ENCODE data around the gene LRBA. TPM values are rescaled to one million over a fixed set of nuclear protein-coding genes. Genes with fewer than 3 reads are reported as not detected.

Gene LRBA
- total and polyA plus RNA-seq, 9 of the 15 experiments (the other 6 are each of a cell fraction or from before 2014, with no cell fraction given) = 24.2 to 88.7 (median 59.7) TPM

DNA sequence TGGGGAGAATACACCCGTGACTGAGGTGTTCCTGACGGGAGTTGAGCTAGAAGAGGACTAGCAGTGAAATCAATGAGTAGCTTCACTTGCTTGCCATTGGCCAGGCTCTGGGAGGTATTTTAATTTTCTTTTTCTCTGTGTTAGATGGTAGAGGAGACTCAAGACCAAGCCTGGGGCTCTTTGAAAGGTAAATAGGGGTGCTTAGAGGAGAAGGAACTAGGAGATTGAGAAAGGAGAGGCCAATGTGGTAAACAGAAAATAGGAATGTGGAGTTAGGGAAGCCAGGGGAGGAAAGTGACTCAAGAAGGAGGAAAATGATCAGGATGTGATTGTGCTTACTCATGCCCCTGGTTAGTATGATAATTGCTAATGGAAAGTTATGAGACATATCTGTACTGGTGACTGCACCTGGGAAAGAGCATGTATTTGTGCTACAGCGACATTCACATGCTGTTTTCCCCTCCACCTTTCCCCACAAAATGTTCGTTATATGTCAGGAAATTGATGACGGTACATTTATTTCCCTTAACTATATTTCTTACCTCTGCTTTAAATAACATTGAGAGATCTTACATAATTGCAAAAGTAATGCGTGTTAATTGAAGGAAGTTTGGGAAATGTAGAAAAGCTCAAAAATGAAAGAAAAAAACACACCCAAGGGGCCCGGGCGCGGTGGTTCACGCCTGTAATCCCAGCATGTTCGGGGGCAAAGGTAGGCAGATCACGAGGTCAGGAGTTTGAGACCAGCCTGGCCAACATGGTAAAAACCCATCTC lies 16.9 kb upstream of the LRBA start (continued):
- TF ChIP-seq, protein P1, sequence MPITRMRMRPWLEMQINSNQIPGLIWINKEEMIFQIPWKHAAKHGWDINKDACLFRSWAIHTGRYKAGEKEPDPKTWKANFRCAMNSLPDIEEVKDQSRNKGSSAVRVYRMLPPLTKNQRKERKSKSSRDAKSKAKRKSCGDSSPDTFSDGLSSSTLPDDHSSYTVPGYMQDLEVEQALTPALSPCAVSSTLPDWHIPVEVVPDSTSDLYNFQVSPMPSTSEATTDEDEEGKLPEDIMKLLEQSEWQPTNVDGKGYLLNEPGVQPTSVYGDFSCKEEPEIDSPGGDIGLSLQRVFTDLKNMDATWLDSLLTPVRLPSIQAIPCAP (CRISPR knock-in tag; IDR thresholded peaks at IDR 0.05; ENCODE audit: borderline replicate concordance) = no peak
- TF ChIP-seq, protein P2, sequence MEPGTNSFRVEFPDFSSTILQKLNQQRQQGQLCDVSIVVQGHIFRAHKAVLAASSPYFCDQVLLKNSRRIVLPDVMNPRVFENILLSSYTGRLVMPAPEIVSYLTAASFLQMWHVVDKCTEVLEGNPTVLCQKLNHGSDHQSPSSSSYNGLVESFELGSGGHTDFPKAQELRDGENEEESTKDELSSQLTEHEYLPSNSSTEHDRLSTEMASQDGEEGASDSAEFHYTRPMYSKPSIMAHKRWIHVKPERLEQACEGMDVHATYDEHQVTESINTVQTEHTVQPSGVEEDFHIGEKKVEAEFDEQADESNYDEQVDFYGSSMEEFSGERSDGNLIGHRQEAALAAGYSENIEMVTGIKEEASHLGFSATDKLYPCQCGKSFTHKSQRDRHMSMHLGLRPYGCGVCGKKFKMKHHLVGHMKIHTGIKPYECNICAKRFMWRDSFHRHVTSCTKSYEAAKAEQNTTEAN (CRISPR knock-in tag; IDR thresholded peaks at IDR 0.05) = no peak
- TF ChIP-seq, protein P3, sequence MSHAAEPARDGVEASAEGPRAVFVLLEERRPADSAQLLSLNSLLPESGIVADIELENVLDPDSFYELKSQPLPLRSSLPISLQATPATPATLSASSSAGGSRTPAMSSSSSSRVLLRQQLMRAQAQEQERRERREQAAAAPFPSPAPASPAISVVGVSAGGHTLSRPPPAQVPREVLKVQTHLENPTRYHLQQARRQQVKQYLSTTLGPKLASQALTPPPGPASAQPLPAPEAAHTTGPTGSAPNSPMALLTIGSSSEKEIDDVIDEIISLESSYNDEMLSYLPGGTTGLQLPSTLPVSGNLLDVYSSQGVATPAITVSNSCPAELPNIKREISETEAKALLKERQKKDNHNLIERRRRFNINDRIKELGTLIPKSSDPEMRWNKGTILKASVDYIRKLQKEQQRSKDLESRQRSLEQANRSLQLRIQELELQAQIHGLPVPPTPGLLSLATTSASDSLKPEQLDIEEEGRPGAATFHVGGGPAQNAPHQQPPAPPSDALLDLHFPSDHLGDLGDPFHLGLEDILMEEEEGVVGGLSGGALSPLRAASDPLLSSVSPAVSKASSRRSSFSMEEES (CRISPR knock-in tag; IDR thresholded peaks at IDR 0.05) = no peak
- TF ChIP-seq ZNF124 (CRISPR knock-in tag; IDR thresholded peaks at IDR 0.05) (no peak), TEAD1 (CRISPR knock-in tag; IDR thresholded peaks at IDR 0.05) (no peak), RFX7 (CRISPR knock-in tag; IDR thresholded peaks at IDR 0.05) (no peak), FOSL1 (tag; conservative IDR thresholded peaks at IDR 0.05) (peak; percentile 83), ZNF644 (tag; IDR thresholded peaks at IDR 0.05; ENCODE audit: low read depth) (no peak), ZNF79 (CRISPR knock-in tag; IDR thresholded peaks at IDR 0.05; ENCODE audit: low read depth) (no peak), HMG20B (CRISPR knock-in tag; IDR thresholded peaks at IDR 0.05) (no peak), CBFB (CRISPR knock-in tag; IDR thresholded peaks at IDR 0.05) (no peak), FOXM1 (IDR thresholded peaks at IDR 0.05; ENCODE audit: low read depth) (peak; percentile 31; the same call in 1 of the 2 replicates), FOXM1 (CRISPR knock-in tag; IDR thresholded peaks at IDR 0.05; ENCODE audit: low read depth) (no peak)
- TF ChIP-seq, protein P4, sequence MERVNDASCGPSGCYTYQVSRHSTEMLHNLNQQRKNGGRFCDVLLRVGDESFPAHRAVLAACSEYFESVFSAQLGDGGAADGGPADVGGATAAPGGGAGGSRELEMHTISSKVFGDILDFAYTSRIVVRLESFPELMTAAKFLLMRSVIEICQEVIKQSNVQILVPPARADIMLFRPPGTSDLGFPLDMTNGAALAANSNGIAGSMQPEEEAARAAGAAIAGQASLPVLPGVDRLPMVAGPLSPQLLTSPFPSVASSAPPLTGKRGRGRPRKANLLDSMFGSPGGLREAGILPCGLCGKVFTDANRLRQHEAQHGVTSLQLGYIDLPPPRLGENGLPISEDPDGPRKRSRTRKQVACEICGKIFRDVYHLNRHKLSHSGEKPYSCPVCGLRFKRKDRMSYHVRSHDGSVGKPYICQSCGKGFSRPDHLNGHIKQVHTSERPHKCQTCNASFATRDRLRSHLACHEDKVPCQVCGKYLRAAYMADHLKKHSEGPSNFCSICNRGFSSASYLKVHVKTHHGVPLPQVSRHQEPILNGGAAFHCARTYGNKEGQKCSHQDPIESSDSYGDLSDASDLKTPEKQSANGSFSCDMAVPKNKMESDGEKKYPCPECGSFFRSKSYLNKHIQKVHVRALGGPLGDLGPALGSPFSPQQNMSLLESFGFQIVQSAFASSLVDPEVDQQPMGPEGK (CRISPR knock-in tag; IDR thresholded peaks at IDR 0.05; ENCODE audit: borderline replicate concordance) = no peak
- TF ChIP-seq, protein P5, sequence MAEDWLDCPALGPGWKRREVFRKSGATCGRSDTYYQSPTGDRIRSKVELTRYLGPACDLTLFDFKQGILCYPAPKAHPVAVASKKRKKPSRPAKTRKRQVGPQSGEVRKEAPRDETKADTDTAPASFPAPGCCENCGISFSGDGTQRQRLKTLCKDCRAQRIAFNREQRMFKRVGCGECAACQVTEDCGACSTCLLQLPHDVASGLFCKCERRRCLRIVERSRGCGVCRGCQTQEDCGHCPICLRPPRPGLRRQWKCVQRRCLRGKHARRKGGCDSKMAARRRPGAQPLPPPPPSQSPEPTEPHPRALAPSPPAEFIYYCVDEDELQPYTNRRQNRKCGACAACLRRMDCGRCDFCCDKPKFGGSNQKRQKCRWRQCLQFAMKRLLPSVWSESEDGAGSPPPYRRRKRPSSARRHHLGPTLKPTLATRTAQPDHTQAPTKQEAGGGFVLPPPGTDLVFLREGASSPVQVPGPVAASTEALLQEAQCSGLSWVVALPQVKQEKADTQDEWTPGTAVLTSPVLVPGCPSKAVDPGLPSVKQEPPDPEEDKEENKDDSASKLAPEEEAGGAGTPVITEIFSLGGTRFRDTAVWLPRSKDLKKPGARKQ (CRISPR knock-in tag; IDR thresholded peaks at IDR 0.05) = no peak
- TF ChIP-seq, protein P6, sequence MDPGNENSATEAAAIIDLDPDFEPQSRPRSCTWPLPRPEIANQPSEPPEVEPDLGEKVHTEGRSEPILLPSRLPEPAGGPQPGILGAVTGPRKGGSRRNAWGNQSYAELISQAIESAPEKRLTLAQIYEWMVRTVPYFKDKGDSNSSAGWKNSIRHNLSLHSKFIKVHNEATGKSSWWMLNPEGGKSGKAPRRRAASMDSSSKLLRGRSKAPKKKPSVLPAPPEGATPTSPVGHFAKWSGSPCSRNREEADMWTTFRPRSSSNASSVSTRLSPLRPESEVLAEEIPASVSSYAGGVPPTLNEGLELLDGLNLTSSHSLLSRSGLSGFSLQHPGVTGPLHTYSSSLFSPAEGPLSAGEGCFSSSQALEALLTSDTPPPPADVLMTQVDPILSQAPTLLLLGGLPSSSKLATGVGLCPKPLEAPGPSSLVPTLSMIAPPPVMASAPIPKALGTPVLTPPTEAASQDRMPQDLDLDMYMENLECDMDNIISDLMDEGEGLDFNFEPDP (CRISPR knock-in tag; IDR thresholded peaks at IDR 0.05) = no peak

Data from K562 (cell line).